ENCODE results near the gene GSDMA.

The GSDMA gene

GRCh38 chr17:40023590-40024292, 60.9 kb downstream of the GSDMA start:
- DNase-seq: no peak

- no peak for DNase-seq
These were observed 62.1 kb downstream of the GSDMA start for GRCh38 chr17:40024901-40025300.

- no peak for DNase-seq
These were observed 62.8 kb downstream of the GSDMA start for GRCh38 chr17:40025559-40025958.

GRCh38 chr17:40025991-40026815, 63.4 kb downstream of the GSDMA start:
- no peak for DNase-seq

GRCh38 chr17:40026816-40027613, 64.2 kb downstream of the GSDMA start:
- no peak for DNase-seq

Data from NCI-H1436 treated with DMSO at 0.1 percent for 48 hours (cell line).